Mucosa of gallbladder (tissue), 1 donor: Measurements from ENCODE around the gene AGAP3. TPM values are rescaled to one million over a fixed set of nuclear protein-coding genes. Genes with fewer than 3 reads are reported as not detected.

Experiments
- DNase-seq: peaks from one replicate; pipeline ENCODE4 v3.0.0-alpha.2; 2020; ENCODE audit warnings: low spot score
- total RNA-seq: library from RNA; stranded (reverse); gene quantifications from one replicate; pipeline ENCODE4 v1.2.1, GENCODE V29; 2021
- donor health status: DM: no; HTN: no; CAD: no.

The AGAP3 gene
- total RNA-seq, 1 donor from 2014 or later, result 98.4 TPM

GRCh38 chr7:151179946-151180345, 93.7 kb downstream of the AGAP3 start:
- DNase-seq, result no peak

GRCh38 chr7:151181011-151181431, 94.7 kb downstream of the AGAP3 start:
- no peak for DNase-seq

GRCh38 chr7:151185762-151186639, 99.7 kb downstream of the AGAP3 start:
- DNase-seq, result no peak

- DNase-seq, result no peak
Measured at GRCh38 chr7:151186640-151187408, 100.5 kb downstream of the AGAP3 start, which contains the start of gene ASB10. ASB10 (minus strand) TSS chr7:151187250; CDS start chr7:151187130, 120 bp downstream.

- no peak for DNase-seq
Measured at GRCh38 chr7:151187409-151188251, 101.4 kb downstream of the AGAP3 start.

GRCh38 chr7:151188252-151188542, 101.9 kb downstream of the AGAP3 start:
- no peak for DNase-seq

GRCh38 chr7:151189038-151189437, 102.8 kb downstream of the AGAP3 start:
- DNase-seq, result no peak

- DNase-seq, result no peak
Measured at GRCh38 chr7:151191544-151191943, 105.3 kb downstream of the AGAP3 start.

- no peak for DNase-seq
Measured at GRCh38 chr7:151192002-151192539, 105.8 kb downstream of the AGAP3 start.

GRCh38 chr7:151193203-151193978, 107.1 kb downstream of the AGAP3 start:
- DNase-seq, result no peak

Other genes starting within 250 kb of the AGAP3 start
- 8.4 TPM for gene AOC1, start 234.0 kb upstream of the AGAP3 start, total RNA-seq
- gene KCNH2, start 108.2 kb upstream of the AGAP3 start, total RNA-seq, result 49.4 TPM
- 12.6 TPM for gene NOS3, start 95.5 kb upstream of the AGAP3 start, total RNA-seq
- 1.2 TPM for gene ATG9B, start 62.0 kb upstream of the AGAP3 start, total RNA-seq
- 43.9 TPM for gene ABCB8, start 58.0 kb upstream of the AGAP3 start, total RNA-seq
- gene ASIC3, start 37.9 kb upstream of the AGAP3 start, total RNA-seq, result 4.4 TPM
- 15.9 TPM for gene CDK5, start 28.6 kb upstream of the AGAP3 start, total RNA-seq
- 193 TPM for gene SLC4A2, start 26.9 kb upstream of the AGAP3 start, total RNA-seq
- 121 TPM for gene FASTK, start 5.7 kb upstream of the AGAP3 start, total RNA-seq
- 69.1 TPM for gene TMUB1, start 3.0 kb upstream of the AGAP3 start, total RNA-seq
- not detected for gene GBX1, start 81.2 kb downstream of the AGAP3 start, total RNA-seq
- not detected for gene ASB10, start 100.8 kb downstream of the AGAP3 start, total RNA-seq
- not detected for gene H2BK1, start 124.0 kb downstream of the AGAP3 start, total RNA-seq
- 25.3 TPM for gene ABCF2, start 140.7 kb downstream of the AGAP3 start, total RNA-seq
- 52.3 TPM for gene CHPF2, start 146.0 kb downstream of the AGAP3 start, total RNA-seq
- gene SMARCD3, start 162.2 kb downstream of the AGAP3 start, total RNA-seq, result 56.3 TPM